KMS-11 (cell line): ENCODE measurements around the gene BRCC3.

Experiments used
- H2AFZ ChIP-seq: fragments of 200-600 bp; sonication (generic); 2 replicates; pipeline ENCODE4 v1.6.1; 2016; ENCODE audit warnings: antibody characterized with exemption, mixed run types, low read depth
- H3K27ac ChIP-seq: fragments of 200-600 bp; sonication (generic); 2 replicates; pipeline ENCODE4 v1.6.1; 2016; ENCODE audit warnings: mild to moderate bottlenecking, mixed run types
- H3K27me3 ChIP-seq: fragments of 200-600 bp; sonication (generic); 2 replicates; pipeline ENCODE4 v1.6.1; 2017; ENCODE audit warnings: mild to moderate bottlenecking, low read depth, mixed run types, moderate library complexity; ENCODE audit not compliant: insufficient read depth
- H3K36me3 ChIP-seq: fragments of 200-600 bp; sonication (generic); 2 replicates; pipeline ENCODE4 v1.6.1; 2017; ENCODE audit warnings: mild to moderate bottlenecking, mixed run types; ENCODE audit not compliant: insufficient read depth
- H3K4me1 ChIP-seq: fragments of 200-600 bp; sonication (generic); 2 replicates; pipeline ENCODE4 v1.6.1; 2016; ENCODE audit warnings: mild to moderate bottlenecking, low read depth, mixed run types; ENCODE audit not compliant: poor library complexity, severe bottlenecking
- H3K4me2 ChIP-seq: fragments of 200-600 bp; sonication (generic); 2 replicates; pipeline ENCODE4 v1.7.0; 2016; ENCODE audit warnings: mild to moderate bottlenecking, mixed run types
- H3K4me3 ChIP-seq: fragments of 200-600 bp; sonication (generic); IDR thresholded peaks from 2 replicates; pipeline ENCODE4 v1.6.1; 2017; ENCODE audit warnings: low read depth, low read length, mixed read lengths; ENCODE audit not compliant: insufficient read depth
- H3K79me2 ChIP-seq: fragments of 200-600 bp; sonication (generic); 2 replicates; pipeline ENCODE4 v1.6.1; 2016; ENCODE audit warnings: low read depth, mixed run types; ENCODE audit not compliant: insufficient read depth
- H3K9ac ChIP-seq: fragments of 200-600 bp; sonication (generic); 2 replicates; pipeline ENCODE4 v1.6.1; 2016; ENCODE audit warnings: mild to moderate bottlenecking, mixed run types
- H4K20me1 ChIP-seq: fragments of 200-600 bp; sonication (generic); 2 replicates; pipeline ENCODE4 v1.6.1; 2016; ENCODE audit warnings: mild to moderate bottlenecking, mixed run types; ENCODE audit not compliant: insufficient read depth
- TF ChIP-seq, protein P1 (sequence below): fragments of 200-600 bp; sonication (generic); conservative IDR thresholded peaks from 2 replicates; pipeline ENCODE4 v1.6.1; 2017; ENCODE audit warnings: low read depth, mild to moderate bottlenecking, antibody characterized with exemption, low read length, moderate library complexity, mixed read lengths

BRCC3 gene

DNA sequence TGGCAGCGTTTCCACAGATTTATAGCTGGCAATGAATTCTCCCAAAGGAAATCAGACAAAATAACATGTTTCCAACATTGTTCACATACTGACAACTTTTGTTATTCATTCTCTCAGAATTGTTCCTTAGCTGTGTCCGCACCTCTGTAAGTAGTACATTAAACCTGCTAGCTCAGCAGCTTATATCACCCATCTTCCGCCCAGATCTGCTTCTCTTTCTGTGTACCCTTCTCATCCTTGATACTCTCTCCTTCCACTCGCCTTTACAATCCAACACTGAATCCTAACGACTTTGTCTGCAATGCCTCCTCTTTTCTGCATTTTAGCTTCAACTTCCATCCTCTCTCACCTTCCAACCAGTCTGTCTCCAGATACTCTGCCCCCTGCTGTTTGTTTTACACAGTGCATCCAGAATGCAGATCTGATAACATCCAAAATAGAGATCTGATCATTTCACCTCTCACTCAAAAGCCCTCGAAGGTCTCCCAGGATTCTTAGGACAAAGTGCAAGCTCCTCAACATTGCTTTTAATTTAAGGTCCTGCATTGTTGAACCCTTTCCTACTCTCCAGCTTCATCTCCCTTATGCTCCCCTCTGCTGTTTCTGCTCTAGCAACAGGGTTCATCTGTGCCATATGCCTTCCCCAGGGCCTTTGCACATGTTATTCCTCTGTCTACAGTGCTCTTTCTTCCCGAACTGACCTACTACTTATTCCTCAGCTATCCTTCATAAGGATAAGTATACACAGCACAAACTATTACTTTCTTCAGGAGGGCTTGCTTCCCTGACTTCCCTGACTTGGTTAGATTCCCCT lies 77.6 kb downstream of the BRCC3 start:
- H3K4me3 ChIP-seq: no peak overlapping the region
- H3K4me1 ChIP-seq: peaks cover 11% of the 10 kb centered on the region
- no peaks in the 10 kb centered on the region for H3K79me2 ChIP-seq
- H3K9ac ChIP-seq: no peak overlapping the region
- H4K20me1 ChIP-seq: no peaks in the 10 kb centered on the region
- TF ChIP-seq, protein P1, sequence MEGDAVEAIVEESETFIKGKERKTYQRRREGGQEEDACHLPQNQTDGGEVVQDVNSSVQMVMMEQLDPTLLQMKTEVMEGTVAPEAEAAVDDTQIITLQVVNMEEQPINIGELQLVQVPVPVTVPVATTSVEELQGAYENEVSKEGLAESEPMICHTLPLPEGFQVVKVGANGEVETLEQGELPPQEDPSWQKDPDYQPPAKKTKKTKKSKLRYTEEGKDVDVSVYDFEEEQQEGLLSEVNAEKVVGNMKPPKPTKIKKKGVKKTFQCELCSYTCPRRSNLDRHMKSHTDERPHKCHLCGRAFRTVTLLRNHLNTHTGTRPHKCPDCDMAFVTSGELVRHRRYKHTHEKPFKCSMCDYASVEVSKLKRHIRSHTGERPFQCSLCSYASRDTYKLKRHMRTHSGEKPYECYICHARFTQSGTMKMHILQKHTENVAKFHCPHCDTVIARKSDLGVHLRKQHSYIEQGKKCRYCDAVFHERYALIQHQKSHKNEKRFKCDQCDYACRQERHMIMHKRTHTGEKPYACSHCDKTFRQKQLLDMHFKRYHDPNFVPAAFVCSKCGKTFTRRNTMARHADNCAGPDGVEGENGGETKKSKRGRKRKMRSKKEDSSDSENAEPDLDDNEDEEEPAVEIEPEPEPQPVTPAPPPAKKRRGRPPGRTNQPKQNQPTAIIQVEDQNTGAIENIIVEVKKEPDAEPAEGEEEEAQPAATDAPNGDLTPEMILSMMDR: peak; percentile 60
- H3K27me3 ChIP-seq: no peaks in the 10 kb centered on the region
- no peak overlapping the region for H3K27ac ChIP-seq
- H3K36me3 ChIP-seq: no peaks in the 10 kb centered on the region
- H2AFZ ChIP-seq: no peak overlapping the region
- H3K4me2 ChIP-seq: no peak overlapping the region

DNA sequence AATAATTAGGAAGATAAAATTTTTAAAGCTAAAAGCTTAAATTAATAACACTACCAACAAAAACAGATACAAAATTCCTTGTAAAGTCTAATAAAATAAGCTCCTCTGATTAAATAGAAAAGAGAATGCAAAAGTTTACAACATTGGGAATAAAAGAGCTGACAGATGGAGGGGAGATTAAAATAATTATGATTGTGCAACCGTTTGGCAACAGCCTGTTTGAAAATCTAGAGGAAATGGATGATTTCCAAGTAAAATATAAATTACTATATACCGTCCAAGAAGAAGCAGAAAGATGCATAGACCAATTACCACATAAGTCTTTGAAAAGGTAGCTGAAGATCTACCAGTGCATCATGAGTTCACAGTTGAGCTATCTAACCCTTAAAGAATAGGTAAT lies 98.6 kb downstream of the BRCC3 start:
- TF ChIP-seq, protein P1: no peak
- no peaks in the 10 kb centered on the region for H3K36me3 ChIP-seq
- no peaks in the 10 kb centered on the region for H3K27me3 ChIP-seq
- H4K20me1 ChIP-seq: no peaks in the 10 kb centered on the region
- no peak overlapping the region for H2AFZ ChIP-seq
- no peaks in the 10 kb centered on the region for H3K4me1 ChIP-seq
- no peak overlapping the region for H3K4me2 ChIP-seq
- no peaks in the 10 kb centered on the region for H3K79me2 ChIP-seq
- H3K4me3 ChIP-seq: no peak overlapping the region
- no peak overlapping the region for H3K9ac ChIP-seq
- no peak overlapping the region for H3K27ac ChIP-seq
